ENCODE data around the gene PNLDC1. TPM values are rescaled to one million over a fixed set of nuclear protein-coding genes. Genes with fewer than 3 reads are reported as not detected.

The PNLDC1 gene
- total and polyA plus RNA-seq, 9 of the 15 experiments (the other 6 are each of a cell fraction or from before 2014, with no cell fraction given): 0.12 TPM; not detected in 8

DNA sequence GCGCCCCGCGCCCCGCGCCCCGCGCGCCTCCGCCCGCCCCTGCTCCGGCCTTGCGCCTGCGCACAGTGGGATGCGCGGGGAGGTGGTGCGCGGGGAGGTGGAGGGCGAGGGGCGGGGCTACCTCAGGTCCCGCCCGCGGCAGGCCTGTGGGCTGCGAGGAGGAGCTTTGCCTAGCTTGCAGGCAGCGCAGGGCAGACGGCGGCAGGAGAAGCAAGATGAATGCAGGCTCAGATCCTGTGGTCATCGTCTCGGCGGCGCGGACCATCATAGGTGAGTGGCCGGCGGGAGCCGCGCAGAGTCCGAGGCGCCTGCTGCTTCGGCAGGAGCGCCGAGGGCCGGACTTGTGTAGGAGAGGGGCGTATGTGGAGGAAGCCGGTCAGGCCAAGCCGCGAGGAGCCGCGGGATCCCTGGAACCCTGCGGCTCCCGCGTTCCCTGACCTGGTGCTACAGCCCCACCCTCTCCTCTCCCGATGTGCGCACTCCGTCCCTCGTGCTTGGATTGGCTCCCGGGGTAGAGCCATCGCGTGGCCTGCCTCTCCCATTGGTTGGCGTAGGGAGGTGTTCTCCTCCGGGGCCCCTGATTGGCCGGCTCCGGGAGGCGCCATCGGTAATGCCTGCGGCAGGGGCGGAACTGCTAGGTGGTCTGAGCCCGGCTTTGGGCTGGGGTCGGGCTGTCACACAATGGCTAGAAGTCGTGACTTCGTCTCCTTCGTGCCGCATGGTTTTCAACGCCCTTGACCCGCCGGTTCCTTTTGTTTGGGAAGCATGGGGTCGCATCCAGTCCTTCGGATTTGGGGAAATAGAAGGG, 38.0 kb upstream of the PNLDC1 start, which contains the start of gene ACAT2 (continued):
- TF ChIP-seq, protein P1, sequence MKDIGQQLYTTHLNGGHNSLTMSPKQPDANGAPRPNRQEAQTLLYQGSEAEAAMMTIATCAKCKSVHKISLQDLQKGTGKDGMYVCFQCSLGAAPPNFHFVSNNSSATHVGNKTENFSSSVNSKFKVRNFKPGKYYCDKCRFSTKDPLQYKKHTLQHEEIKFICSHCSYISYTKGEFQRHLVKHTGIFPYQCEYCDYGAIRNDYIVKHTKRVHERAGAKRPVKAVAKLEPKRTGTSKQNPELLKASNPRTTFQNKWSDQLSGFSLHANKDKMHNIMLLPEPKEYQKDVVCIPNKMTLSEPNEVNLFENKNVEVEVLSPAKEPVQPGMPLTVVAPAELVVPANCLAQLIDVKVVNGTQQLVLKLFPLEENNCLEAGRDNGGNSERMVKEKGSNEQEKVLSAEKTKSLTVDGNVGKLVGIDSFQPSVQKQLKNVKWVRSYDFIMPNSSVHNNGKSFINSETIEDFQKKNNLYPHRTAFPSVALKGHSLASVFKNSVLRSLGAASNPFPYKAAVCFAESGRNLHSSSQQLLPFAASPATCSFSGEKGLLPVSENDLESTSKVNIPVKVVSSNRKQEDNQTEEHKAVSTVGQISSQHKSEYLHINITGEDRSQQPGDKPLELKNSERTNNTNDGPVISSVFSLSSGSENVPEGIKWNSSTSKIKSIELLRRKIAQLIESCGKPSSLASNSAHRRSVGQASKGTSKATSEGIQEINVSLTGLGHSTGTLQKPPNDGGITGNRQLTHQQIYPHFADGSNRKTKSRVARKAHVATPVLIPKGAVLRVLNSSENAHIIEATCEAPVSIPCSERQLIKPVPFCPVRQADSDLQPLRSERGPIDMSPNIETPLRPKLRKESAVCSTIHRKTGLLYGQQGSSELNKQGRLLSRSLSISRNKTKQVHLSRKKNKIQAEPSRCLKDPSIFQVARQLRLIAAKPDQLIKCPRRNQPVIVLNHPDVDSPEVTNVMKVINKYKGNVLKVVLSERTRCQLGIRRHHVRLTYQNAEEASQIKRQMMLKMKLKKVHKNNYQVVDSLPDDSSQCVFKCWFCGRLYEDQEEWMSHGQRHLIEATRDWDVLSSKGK (CRISPR knock-in tag; IDR thresholded peaks at IDR 0.05): no peak
- TF ChIP-seq ZNF436 (CRISPR knock-in tag; IDR thresholded peaks at IDR 0.05) (no peak), ZNF263 (CRISPR knock-in tag; IDR thresholded peaks at IDR 0.05; ENCODE audit: borderline replicate concordance) (0 out of 2 replicates have a peak, but pooled peaks have one; percentile 25), E2F3 (CRISPR knock-in tag; IDR thresholded peaks at IDR 0.05) (no peak; the same call in 1 of the 2 replicates), RBM25 (IDR thresholded peaks at IDR 0.05; ENCODE audit: low read depth, low read length, severe bottlenecking) (peak; percentile 93), C11orf30 (IDR thresholded peaks at IDR 0.05; ENCODE audit: low read depth) (peak; percentile 14; the same call in 1 of the 2 replicates), ZNF217 (CRISPR knock-in tag; IDR thresholded peaks at IDR 0.05) (no peak), PCBP1 (IDR thresholded peaks at IDR 0.05; ENCODE audit: low read depth, low read length, poor library complexity, severe bottlenecking) (no peak), EZH2 (IDR thresholded peaks at IDR 0.05; ENCODE audit: borderline replicate concordance, low read depth, low read length) (no peak), EP300 (IDR thresholded peaks at IDR 0.05; ENCODE audit: low read length) (0 out of 2 replicates have a peak, but pooled peaks have one; percentile 1), SMAD3 (CRISPR knock-in tag; conservative IDR thresholded peaks at IDR 0.05) (no peak)
- TF ChIP-seq, protein P2, sequence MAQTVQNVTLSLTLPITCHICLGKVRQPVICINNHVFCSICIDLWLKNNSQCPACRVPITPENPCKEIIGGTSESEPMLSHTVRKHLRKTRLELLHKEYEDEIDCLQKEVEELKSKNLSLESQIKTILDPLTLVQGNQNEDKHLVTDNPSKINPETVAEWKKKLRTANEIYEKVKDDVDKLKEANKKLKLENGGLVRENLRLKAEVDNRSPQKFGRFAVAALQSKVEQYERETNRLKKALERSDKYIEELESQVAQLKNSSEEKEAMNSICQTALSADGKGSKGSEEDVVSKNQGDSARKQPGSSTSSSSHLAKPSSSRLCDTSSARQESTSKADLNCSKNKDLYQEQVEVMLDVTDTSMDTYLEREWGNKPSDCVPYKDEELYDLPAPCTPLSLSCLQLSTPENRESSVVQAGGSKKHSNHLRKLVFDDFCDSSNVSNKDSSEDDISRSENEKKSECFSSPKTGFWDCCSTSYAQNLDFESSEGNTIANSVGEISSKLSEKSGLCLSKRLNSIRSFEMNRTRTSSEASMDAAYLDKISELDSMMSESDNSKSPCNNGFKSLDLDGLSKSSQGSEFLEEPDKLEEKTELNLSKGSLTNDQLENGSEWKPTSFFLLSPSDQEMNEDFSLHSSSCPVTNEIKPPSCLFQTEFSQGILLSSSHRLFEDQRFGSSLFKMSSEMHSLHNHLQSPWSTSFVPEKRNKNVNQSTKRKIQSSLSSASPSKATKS (CRISPR knock-in tag; IDR thresholded peaks at IDR 0.05): no peak
- TF ChIP-seq, protein P3, sequence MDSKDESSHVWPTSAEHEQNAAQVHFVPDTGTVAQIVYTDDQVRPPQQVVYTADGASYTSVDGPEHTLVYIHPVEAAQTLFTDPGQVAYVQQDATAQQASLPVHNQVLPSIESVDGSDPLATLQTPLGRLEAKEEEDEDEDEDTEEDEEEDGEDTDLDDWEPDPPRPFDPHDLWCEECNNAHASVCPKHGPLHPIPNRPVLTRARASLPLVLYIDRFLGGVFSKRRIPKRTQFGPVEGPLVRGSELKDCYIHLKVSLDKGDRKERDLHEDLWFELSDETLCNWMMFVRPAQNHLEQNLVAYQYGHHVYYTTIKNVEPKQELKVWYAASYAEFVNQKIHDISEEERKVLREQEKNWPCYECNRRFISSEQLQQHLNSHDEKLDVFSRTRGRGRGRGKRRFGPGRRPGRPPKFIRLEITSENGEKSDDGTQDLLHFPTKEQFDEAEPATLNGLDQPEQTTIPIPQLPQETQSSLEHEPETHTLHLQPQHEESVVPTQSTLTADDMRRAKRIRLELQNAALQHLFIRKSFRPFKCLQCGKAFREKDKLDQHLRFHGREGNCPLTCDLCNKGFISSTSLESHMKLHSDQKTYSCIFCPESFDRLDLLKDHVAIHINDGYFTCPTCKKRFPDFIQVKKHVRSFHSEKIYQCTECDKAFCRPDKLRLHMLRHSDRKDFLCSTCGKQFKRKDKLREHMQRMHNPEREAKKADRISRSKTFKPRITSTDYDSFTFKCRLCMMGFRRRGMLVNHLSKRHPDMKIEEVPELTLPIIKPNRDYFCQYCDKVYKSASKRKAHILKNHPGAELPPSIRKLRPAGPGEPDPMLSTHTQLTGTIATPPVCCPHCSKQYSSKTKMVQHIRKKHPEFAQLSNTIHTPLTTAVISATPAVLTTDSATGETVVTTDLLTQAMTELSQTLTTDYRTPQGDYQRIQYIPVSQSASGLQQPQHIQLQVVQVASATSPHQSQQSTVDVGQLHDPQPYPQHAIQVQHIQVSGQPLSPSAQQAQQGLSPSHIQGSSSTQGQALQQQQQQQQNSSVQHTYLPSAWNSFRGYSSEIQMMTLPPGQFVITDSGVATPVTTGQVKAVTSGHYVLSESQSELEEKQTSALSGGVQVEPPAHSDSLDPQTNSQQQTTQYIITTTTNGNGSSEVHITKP (IDR thresholded peaks at IDR 0.05; ENCODE audit: partially characterized antibody): peak; percentile 98
- TF ChIP-seq, protein P4, sequence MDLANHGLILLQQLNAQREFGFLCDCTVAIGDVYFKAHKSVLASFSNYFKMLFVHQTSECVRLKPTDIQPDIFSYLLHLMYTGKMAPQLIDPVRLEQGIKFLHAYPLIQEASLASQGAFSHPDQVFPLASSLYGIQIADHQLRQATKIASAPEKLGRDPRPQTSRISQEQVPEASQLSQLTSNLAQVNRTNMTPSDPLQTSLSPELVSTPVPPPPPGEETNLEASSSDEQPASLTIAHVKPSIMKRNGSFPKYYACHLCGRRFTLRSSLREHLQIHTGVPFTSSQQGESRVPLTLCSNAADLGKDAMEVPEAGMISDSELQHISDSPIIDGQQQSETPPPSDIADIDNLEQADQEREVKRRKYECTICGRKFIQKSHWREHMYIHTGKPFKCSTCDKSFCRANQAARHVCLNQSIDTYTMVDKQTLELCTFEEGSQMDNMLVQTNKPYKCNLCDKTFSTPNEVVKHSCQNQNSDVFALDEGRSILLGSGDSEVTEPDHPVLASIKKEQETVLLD (IDR thresholded peaks at IDR 0.05): peak; percentile 87
